ENCODE measurements around the gene ZIM2.

Gene ZIM2

DNA sequence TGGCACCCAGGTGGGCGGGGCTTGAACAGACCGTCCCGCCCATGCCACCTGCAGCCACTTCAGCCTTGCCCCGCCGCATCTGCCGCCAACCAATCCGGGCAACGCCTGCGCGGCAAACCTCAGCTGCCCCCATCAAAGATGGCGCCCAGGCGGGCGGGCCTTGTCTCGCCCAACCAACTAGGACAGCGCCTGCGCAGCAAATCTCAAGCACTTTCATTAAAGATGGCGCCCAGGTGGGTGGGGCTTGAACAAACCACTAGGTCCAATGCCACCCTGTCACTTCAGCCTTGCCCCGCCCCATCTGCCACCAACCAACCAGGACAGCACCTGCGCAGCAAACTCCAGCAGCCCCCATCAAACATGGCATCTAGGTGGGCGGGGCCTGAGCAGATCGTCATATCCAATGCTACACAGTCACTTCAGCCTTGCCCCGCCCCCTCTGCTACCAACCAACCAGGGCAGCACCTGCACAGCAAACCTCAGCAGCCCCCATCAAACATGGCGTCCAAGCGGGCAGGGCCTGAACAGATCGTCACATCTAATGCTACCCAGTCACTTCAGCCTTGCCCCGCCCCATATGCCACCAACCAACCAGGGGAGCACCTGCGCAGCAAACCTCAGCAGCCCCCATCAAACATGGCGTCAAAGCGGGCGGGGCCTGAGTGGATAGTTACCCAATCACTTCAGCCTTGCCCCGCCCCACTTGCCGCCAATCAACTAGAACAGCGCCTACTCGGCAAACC lies 1.4 kb downstream of the ZIM2 start:
- peak; percentile 88 for DNase-seq (ENCODE audit: low read depth in 2 of 2)

DNA sequence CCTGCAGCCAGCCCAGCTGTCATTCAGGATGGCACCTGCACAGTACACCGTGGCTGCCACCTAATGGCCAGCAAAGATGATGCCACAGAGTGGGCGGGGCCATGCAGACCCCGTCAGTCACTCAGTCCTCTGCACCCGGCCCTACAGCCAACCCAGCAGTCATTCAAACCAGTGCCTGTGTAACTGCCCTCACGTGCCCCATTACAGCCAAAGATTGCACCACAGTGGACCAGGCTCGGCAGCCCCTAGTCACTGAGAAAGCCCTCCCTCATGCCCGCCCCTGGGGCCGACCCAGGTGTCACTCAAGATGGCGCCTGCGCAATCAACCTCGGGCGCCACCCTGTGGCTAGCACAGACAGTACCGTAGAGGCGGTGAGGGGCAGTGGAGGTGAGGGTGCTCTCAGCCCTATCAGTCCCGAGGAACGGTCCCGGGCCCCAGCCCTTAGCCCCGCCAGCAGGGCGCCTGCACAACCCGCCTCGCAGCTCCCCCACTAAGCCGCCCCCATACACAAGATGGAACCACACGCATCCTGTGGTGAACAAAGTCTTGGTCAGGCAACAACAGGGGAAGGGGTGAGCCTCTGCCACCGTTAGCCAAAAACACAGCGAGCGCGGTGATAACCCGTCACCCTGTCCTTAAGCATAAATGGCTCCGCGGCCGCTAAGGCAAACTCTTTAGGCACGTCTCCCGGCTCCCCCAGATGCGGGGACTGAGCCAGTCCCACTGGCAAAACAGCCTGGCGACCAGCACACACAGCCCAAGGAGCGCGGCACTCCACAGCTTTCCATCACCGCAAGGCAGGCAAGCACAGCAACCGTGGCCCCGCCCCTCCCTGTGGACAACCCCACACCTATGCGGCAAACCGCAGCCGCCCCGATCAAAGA lies 2.3 kb downstream of the ZIM2 start:
- DNase-seq (ENCODE audit: low read depth in 2 of 2), result peak; percentile 20 to 22

DNA sequence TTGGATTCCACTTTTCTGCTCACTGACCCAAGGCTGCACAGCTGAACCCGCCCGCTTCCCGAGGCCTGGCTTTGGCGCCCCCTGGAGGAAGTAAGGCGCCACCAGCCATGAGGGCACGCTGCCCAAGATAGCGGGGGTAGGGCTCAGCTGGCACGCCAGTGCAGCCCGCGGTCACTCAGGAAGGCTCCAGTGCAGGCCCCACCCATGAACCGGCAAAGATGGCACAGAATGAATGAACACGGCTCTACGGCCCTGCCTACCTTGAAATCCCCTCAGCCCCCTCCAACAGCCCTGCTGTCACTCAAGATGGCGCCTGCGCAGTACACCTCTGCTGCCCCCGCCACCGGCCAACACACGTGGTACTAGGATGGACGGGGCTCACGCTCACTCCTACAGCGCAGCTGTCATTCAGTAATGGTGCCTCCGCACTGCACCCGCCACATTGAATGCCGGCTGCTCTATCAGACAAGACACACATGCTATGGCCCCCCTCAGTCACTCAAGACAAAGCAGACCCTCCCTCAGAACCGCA lies 3.0 kb downstream of the ZIM2 start:
- DNase-seq (ENCODE audit: low read depth in 2 of 2), result peak in 1 of 2 experiments; percentile 9

DNA sequence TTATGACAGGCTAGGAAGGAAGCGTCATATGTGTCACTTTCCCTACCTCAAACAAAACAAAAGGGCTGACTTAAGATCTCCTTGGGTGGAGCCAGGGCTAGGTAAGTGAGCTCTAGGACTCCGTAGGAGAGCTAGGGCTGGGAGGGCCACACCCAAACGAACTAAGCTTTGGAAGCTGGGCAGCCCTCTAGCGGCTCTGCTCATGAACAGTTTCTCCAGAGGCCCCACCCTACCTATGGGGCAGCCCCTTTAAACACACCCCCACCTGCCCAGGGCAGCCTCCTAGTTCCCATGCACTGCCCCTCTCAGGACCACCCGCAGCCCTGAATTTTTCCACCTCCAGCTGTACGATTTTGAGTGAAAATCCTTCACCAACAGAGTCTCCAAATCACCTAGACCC lies 3.5 kb downstream of the ZIM2 start:
- no peak for DNase-seq (ENCODE audit: low read depth in 2 of 2)

DNA sequence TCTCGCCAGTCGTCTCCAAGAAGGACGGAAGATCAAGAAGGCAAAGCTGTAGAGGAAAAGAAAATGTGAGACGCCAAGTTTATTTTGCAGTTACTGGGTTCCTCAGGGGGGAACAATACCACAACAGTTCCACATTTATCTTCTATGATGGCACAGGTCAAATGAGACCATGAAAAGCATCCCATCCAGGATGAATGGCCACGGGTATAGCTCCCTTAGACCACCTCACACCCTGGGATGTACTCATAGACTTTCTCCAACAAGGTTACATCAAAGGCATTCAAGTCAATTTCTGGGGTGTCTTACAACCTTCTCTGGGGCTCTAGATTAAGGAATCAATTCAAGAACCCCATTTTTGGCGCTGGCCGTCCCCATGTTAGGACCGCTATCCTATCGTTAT lies 4.5 kb downstream of the ZIM2 start:
- DNase-seq (ENCODE audit: low read depth in 2 of 2), result no peak

DNA sequence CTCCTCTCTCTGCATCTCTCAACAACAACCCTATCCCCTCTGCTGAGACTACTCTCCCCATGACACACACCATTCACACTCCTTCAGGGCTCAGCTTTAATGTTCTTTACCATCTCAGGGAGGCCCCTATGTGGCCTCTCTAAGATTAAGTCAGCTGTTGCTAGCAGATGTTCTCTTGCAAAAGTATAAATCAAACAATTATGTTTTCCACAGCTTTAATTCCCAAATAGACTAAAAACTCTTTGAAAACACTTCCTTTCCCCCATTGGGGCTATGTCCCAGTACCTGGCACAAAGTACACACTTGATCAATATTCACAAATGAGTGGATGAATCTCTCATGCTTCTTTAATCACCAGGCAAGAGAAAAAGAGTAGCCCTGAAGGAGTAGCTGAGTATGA lies 5.1 kb downstream of the ZIM2 start:
- DNase-seq (ENCODE audit: low read depth in 2 of 2), result no peak

DNA sequence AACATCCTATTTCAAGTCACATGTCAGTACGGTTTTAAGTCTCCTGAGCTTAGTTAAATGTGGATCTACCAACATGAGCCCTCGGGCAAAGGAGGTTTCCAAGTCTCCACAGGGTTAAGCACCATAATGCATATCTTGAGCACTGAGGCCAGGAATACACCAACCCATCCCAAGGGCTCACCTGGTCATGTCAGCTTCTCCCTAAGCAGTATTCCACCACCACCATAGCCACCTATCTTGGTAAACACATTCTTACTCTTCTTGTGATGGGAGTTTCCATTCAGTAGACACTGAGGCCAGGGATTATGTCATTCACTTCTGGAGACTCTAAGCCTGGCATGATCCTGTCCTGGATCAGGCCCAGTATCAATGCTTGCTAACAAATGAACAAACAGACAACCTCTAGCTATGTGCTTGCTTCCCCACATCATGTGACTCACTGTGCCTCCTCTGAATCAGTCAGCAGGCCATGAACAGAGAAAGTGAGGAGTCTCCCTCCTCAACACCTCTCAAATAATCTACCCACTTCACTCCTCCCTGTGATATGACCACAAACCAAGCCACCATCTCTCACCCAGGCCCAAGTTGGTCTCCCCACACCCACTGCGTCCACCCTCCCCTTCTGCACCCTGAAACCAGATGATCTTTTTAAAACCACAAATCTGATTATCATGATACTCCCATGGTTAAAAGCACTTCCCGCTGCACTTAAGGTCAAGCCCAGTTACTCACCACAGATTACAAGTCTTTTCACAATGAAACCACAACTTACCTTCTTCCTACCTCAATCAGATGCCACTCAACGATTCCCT lies 5.8 kb downstream of the ZIM2 start:
- DNase-seq (ENCODE audit: low read depth in 2 of 2), result no peak

DNA sequence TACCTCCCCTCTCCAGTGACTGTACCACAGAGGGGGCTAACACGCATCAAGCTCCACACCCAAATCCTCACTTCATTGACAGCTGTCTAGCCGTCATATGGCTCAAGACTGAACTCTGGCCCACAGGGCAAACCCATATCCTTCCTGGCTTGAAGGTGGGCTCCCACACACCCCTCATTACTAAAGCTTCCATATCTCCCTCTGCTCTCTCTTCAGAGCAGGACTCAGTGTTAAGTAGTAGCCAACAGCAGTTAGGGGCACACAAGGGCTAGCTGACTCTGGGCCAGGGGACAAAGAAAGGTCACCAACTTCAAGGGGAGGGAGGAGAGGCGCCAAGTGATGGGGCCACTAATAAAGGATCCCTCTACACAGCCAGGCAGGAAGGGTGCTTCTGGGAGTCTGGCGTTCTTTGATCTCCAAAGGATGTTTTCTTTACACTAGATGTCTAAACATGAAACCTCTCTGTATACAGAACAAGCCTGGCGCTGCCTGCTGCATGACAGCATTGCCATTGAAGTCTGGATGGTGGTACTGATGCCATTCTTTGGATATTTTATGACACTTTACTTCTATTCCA lies 8.1 kb downstream of the ZIM2 start:
- no peak for DNase-seq (ENCODE audit: low read depth in 2 of 2)

DNA sequence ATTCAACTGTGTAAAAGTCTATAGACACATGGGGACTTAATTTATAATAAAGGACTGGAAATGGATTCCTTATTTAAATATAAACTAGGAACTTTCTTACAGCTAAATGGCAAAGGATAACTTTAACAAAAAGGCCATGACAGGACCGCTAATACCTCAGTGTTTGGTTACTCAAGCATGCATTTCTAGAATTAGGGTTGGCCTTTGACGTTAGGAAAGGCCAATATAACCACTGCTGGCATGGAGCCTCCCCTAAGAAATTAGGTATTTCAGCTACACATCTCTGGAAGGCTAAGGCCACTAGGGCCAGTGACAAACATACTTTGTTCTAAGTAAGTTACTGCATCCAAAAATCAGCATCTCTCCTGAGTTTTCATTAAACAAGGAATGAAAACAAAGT lies 9.3 kb downstream of the ZIM2 start:
- DNase-seq (ENCODE audit: low read depth in 2 of 2), result no peak

DNA sequence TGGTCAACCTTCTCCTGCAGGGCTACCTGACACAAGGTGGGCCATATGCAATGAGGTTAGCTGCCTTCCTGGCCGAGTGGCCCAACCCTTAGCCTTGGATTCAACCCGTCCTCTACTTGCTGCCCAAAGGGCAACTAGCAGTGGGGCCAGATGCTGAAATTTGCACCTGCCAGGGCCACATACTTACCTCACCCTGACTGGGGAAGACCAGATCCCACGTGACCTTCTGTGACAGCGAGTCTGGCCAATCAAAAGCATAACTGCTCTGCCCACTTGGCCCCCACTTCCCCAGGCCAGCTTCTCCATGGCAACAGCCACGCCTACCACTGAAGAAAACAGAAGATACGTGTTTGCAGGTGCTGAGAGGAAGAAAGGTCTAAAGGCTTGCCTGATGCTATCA lies 10.9 kb downstream of the ZIM2 start:
- no peak for DNase-seq (ENCODE audit: low read depth in 2 of 2)

DNA sequence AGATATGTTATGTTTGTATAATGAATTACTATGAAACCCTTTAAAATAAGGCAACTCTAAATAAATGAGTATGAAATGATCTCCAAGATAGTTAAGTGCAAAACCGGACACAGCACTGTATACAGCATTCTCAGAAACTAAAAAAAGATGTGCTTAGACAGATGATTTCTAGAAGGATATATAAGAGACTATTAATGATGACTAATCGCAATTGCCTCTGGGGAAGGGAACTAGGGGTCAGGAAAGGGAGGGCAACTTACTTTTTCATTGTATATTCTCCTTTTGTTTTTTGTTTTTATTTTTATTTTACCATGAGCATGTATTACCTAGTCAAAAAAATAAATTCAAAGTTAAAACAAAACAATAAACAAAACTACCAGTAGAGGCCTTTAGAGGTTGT lies 12.8 kb downstream of the ZIM2 start:
- no peak for DNase-seq (ENCODE audit: low read depth in 2 of 2)

DNA sequence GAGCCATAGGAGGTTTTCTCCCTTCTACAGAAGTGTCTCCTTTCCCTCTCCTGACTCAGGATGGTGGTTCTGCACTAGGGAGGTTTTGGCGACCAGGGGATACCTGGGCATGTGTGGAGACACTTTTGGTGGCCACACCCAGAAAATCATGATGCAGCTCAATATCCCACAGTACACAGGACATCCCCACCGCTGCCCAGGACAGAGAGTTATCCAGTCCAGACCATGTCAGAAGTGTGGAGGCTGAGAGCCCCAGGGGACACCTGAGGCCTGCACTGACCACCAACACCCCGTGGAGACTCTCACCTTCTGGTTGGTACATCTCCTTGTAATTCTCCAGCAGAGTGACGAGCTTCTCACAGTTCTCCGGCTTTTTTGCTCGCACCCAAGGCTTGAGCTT lies 16.6 kb downstream of the ZIM2 start:
- no peak for DNase-seq (ENCODE audit: low read depth in 2 of 2)

DNA sequence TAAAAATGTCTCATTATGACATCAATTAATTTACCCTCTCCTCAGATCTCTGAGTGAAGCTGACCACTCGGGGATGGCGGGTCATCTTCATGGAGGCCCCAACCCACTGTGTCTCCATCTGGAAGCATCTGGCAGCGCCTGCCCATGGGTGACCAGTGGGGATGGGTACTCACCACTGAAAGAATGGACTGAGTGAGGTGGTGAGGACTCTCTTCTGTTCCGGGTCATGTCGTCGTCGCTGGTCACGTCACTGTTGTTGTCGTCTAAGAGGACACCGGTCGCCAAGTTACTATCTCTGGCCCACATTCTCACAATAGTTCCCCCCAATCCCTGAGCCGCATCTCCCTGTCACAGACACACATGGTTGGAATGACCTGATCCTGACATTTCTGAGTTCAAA lies 17.1 kb downstream of the ZIM2 start:
- DNase-seq (ENCODE audit: low read depth in 2 of 2), result no peak

DNA sequence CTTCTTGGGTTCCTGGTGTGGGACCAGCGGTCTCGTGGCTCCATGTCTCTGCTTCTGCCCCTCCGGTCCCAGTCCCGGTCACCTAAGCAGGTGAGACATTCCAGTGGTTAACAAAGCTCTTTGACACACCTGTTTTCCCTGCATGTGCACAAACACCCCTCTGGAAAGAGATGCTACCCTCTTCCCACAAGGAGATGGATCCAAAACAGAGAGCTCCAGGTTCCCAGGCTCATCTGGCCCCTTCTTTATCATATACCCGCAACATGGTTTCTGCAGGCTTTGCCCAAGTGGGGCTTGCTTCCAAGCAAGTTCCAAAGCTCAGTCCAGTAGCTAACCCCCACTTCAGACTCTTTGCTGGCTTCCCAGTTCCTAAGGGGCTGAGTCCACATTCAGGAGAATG lies 17.8 kb downstream of the ZIM2 start:
- no peak for DNase-seq (ENCODE audit: low read depth in 2 of 2)

DNA sequence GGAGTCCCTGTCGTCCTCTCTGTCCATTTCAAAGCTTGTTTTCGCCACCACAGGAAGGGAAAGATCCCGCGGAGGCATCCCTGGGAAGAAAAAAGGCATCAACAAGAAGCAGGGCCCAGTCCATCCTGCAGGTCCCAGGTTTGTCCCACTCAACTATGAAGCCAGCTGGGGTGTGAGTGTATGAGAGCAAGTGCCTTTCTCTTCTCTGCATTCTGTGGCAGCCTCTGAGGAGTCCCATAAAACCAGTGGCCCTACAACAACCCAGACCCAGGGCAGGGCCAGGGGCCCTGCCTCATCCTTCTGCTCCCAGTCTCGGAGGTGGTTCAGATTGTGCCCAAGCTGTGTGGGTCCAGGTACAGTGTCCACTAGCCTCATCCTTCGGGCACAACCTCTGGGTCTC lies 18.9 kb downstream of the ZIM2 start:
- DNase-seq (ENCODE audit: low read depth in 2 of 2), result no peak

DNA sequence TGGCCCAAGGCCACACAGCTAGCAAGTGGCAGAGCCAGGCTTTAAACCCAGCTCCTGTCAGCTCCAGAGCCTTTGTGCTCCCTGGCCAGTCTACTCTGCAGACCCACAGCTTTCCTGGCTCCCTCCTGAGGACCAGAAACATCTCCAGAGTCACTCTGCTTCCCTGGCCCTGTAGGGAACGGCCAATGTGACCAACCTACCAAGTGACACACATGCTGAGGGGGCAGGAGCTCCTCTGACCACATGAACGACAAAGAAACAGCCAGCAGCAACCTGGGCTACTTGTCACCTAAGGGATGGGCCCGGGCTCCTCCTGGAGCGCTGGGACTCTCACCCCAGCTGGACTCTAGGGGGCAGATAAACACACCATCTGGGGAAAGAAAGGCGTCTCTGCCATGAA lies 19.3 kb downstream of the ZIM2 start:
- no peak for DNase-seq (ENCODE audit: low read depth in 2 of 2)

DNA sequence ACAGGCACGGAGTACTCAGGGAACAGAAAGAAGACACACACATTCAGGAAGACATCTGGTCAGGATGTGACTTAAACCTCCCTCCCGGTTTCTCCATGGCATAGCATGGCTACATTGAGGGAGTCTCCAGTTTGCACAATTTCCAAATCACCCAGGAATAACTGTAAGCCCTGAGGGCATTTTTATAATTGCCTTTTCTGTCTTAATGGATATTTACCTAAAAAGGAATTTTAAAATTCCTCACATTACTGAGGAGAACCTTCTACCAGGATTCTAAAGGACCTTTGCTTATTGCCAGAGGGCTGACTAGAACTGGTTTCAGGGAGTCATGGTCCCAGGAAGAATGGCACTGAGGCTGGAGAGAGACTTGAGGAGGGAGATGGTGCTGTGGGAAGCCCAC lies 21.4 kb downstream of the ZIM2 start:
- no peak for DNase-seq (ENCODE audit: low read depth in 2 of 2)

DNA sequence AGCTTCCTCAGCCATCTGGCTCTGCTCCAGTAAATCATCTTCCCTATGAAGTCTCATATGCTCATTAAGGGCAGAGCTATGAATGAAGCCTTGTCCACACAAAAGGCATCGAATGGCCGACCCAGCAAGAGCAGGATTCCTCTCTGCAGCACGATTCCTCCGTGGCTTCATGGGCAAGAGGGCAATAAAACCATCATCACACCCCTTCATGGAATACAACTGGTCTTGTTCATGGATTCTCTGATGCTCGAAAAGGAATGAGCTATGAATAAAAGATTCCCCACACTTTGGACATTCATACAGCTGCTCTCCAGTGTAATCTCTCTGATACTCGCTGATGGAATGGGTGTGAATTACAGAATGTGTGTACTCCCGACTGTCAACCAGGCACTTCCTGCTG lies 25.9 kb downstream of the ZIM2 start:
- DNase-seq (ENCODE audit: low read depth in 2 of 2), result no peak

DNA sequence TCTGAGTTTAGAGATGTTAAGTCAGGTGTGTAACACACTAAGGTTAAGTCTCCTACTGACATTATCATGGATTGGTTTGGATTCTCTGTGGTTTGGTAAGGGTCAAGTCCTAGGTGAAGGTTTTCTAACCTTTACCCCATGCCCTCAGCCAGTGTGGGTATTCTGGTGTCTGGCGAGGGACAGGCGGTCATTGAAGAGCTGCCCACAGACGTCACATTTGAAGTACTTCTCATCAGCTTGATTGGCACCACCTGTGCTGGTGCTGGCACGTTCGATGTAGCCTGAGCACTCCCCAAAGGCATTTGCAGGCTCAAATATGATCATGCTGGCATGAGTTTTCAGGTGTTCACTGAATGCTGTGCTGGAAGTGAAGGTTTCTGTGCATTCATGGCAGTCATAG lies 27.0 kb downstream of the ZIM2 start:
- no peak for DNase-seq (ENCODE audit: low read depth in 2 of 2)

DNA sequence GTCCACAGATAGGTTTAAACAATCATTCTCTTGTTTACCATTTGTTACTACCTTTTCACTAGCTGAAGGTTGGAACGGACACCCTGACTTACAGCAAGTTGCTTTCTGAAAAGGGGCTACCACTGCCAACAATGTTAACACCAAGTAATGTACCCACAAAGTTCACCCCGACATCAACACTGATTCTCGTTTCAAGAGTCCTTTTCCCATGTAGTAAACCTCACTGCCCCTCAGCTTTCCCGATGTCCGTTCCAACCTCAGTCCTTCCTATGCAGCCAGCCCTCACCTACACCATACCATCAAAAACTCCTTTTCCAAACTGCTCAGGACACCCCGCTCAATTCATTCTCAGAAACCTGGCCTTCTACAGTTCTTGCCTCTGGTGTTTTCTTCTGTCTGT lies 29.0 kb downstream of the ZIM2 start:
- no peak for DNase-seq (ENCODE audit: low read depth in 2 of 2)

DNA sequence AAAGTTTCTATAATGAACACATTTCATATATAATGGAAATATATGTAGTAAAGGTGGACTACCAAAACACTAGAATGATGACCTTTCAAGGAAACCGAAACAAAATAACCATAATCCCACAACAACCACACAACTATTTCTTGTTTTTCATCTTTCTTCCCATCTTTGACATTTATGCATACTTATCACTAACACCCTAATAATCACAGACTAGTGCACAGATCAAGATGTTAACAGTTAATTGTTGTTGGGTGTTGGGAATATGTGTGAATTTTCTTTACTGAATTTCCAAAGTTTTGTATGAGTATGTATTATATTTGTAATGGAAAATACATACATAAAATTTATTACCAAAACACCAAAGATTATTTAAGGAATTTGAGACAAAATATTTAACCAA lies 30.3 kb downstream of the ZIM2 start:
- DNase-seq (ENCODE audit: low read depth in 2 of 2), result no peak
